Adrenal gland (tissue), 5 donors: ENCODE data around the gene ZNF281.

ENCODE experiments used
- POLR2A ChIP-seq, 2 donors: fragments of 450-650 bp; IDR thresholded peaks; one replicate each; pipeline ENCODE4 v1.6.1; 2017; ENCODE audit warnings: antibody characterized with exemption in 2 of 2, mild to moderate bottlenecking in 2 of 2, moderate library complexity in 1 of 2
- TF ChIP-seq, protein P1 (sequence below), 6 experiments: fragments of 450-650 bp in 4 of 6; fragments of 200-600 bp in 2 of 6; sonication (generic) in 1 of 6; IDR thresholded peaks; 1 replicate in 5 of 6; 2 replicates in 1 of 6; pipeline versions ENCODE4 v1.5.1 to v1.8.0; 2016 to 2021; ENCODE audit warnings: antibody characterized with exemption in 6 of 6, mild to moderate bottlenecking in 2 of 6, moderate library complexity in 1 of 6
- donor health status: DM: no; HTN: no; CAD: no.

DNA sequence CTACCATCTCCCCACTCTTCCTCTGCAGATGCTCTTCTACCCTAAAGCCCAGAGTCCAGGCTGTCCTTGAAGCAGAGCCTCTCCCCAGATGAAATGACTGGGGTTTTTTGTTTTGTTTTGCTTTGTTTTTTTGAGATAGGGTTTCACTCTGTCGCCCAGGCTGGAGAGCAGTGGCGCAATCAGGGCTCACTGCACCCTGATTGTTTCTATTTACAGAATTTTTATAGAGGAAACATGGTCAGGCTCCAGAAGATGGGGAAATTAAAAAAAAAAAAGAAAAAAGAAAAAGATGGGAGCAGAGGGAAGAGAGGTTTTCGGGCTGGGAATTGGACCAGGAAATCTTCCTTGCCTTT lies 43.7 kb upstream of the ZNF281 start:
- TF ChIP-seq, protein P1, sequence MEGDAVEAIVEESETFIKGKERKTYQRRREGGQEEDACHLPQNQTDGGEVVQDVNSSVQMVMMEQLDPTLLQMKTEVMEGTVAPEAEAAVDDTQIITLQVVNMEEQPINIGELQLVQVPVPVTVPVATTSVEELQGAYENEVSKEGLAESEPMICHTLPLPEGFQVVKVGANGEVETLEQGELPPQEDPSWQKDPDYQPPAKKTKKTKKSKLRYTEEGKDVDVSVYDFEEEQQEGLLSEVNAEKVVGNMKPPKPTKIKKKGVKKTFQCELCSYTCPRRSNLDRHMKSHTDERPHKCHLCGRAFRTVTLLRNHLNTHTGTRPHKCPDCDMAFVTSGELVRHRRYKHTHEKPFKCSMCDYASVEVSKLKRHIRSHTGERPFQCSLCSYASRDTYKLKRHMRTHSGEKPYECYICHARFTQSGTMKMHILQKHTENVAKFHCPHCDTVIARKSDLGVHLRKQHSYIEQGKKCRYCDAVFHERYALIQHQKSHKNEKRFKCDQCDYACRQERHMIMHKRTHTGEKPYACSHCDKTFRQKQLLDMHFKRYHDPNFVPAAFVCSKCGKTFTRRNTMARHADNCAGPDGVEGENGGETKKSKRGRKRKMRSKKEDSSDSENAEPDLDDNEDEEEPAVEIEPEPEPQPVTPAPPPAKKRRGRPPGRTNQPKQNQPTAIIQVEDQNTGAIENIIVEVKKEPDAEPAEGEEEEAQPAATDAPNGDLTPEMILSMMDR (IDR thresholded peaks at IDR 0.05), result no peak
- TF ChIP-seq POLR2A (IDR thresholded peaks at IDR 0.05), result no peak
